BJ (cell line): ENCODE data around the gene MRPS18A. TPM values are rescaled to one million over a fixed set of nuclear protein-coding genes. Genes with fewer than 3 reads are reported as not detected.
"Not testable (repeated sequence)": the region's sequence is repeated elsewhere in the genome, so short reads cannot be mapped to it uniquely, and the experiment has no call there.

Source experiments
- CTCF ChIA-PET: fragments of 350-600 bp; formaldehyde crosslinking; extraction: SDS; loops from one replicate; lab custom pipeline; 2021; ENCODE audit warnings: antibody characterized with exemption, inconsistent platforms; lab: Yijun Ruan, JAX
- POLR2A ChIA-PET: fragments of 300-600 bp; sonication (Branson Sonifier 250); formaldehyde crosslinking; extraction: SDS; loops from one replicate; lab custom pipeline; 2021; ENCODE audit warnings: antibody characterized with exemption; lab: Charles Lee
- DNase-seq: peaks from one replicate; pipeline ENCODE4 v3.0.0-alpha.2; 2011; ENCODE audit warnings: low read depth
- H3K27me3 ChIP-seq: 2 replicates; pipeline ENCODE4 v1.6.0; 2011; ENCODE audit warnings: low read length; ENCODE audit not compliant: control insufficient read depth, insufficient read depth
- H3K36me3 ChIP-seq: 2 replicates; pipeline ENCODE4 v1.5.1; 2011; ENCODE audit warnings: low read length; ENCODE audit not compliant: control insufficient read depth, insufficient read depth
- H3K4me3 ChIP-seq: 2 replicates; pipeline ENCODE4 v1.5.1; 2011; ENCODE audit warnings: low read depth, mild to moderate bottlenecking, control low read depth, low read length
- polyA plus RNA-seq: library from polyadenylated mRNA; depleted of rRNA; stranded (reverse); fragments of >200 nt; gene quantifications from 2 replicates; pipeline ENCODE4 v1.2.3, GENCODE V29; 2011
- TF ChIP-seq, protein P1 (sequence below): IDR thresholded peaks from 2 replicates; pipeline ENCODE4 v1.5.1; 2011; ENCODE audit warnings: low read depth, mild to moderate bottlenecking, control low read depth, inconsistent platforms, low read length, moderate library complexity; ENCODE audit not compliant: insufficient read depth

The MRPS18A gene
- polyA plus RNA-seq, 1 experiment = 75.0 TPM

DNA sequence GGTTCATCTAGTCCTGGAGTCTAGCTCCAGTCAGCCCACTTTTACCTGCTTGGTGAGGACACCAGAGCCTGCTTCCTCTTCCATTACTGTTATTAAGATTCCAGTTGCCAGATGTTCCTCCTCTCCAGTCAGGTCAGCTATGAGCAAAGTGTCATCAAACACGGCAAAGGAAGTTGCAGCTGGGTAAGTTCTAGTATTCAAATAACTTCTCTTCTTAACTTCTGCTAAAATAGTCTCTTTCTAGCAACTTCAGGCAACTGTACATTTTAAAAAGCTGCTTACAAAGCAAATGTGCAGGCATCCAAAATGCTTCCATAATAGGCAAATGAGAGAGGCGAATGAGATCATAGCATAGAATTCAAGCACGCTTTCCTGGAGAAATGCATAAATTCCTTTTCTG is 18.4 kb upstream of the MRPS18A start:
- CTCF ChIA-PET = interaction anchor here (1.0 kb wide), 2 partner anchors 60 to 63 kb away, joined by 3 read pairs; no protein-coding TSS in a partner anchor
- Histone ChIP-seq H3K4me3 (no peak overlapping the region), H3K27me3 (peaks cover 1% of the 10 kb centered on the region; the same call in 1 of the 2 replicates), H3K36me3 (no peaks in the 10 kb centered on the region)
- no peak for DNase-seq
- POLR2A ChIA-PET = interaction anchor here (0.7 kb wide), 1 partner anchor 61 kb away, joined by 3 read pairs; no protein-coding TSS in a partner anchor
- TF ChIP-seq, protein P1, sequence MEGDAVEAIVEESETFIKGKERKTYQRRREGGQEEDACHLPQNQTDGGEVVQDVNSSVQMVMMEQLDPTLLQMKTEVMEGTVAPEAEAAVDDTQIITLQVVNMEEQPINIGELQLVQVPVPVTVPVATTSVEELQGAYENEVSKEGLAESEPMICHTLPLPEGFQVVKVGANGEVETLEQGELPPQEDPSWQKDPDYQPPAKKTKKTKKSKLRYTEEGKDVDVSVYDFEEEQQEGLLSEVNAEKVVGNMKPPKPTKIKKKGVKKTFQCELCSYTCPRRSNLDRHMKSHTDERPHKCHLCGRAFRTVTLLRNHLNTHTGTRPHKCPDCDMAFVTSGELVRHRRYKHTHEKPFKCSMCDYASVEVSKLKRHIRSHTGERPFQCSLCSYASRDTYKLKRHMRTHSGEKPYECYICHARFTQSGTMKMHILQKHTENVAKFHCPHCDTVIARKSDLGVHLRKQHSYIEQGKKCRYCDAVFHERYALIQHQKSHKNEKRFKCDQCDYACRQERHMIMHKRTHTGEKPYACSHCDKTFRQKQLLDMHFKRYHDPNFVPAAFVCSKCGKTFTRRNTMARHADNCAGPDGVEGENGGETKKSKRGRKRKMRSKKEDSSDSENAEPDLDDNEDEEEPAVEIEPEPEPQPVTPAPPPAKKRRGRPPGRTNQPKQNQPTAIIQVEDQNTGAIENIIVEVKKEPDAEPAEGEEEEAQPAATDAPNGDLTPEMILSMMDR = no peak

DNA sequence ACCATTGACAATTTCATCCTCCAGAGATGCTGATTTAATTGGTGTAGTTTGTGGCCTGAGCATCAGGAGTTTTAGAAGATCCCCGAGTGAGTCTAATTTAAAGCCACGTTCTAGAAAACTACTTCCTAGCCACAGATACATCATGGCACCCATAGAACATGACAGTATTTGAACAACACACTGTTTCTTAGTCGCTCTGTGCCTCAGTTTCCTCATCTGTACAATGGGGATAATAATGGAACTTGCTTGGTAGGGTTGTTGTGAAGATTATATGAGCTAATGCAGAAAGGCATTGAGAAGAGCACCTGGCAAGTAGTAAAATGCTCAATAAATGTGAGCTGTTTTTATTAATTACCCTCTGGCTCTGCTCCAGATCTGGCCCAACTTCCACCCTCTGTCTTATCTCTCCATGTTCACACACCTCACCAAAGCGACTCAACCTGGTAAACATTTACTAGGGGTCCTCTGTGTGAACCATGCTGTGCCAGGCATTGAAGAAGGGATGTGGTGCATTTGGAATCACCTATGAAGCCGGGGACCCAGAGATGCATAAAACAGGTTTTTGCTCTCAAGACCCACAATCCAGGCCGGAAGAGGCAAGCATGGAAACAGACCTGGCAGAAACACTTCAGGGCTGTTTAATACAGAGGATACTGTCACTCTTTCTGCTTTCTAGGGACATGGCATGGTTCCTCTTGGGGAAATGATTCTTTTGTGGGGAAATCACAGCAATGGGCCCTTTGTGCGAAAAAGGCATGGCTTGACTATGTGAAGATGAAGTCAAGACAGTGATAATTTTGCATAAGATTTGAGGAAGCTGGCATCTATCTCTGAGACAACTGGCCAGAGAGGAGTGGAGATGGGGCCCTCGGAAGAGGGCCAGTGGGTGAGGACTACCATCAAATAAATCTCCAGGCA is 16.2 kb upstream of the MRPS18A start:
- POLR2A ChIA-PET = no interaction called here
- CTCF ChIA-PET = interaction anchor here (0.8 to 1.7 kb wide), 4 partner anchors 8 to 66 kb away, joined by 3 to 6 read pairs (median 4); partner anchors contain the start of gene VEGFA
- DNase-seq = no peak

DNA sequence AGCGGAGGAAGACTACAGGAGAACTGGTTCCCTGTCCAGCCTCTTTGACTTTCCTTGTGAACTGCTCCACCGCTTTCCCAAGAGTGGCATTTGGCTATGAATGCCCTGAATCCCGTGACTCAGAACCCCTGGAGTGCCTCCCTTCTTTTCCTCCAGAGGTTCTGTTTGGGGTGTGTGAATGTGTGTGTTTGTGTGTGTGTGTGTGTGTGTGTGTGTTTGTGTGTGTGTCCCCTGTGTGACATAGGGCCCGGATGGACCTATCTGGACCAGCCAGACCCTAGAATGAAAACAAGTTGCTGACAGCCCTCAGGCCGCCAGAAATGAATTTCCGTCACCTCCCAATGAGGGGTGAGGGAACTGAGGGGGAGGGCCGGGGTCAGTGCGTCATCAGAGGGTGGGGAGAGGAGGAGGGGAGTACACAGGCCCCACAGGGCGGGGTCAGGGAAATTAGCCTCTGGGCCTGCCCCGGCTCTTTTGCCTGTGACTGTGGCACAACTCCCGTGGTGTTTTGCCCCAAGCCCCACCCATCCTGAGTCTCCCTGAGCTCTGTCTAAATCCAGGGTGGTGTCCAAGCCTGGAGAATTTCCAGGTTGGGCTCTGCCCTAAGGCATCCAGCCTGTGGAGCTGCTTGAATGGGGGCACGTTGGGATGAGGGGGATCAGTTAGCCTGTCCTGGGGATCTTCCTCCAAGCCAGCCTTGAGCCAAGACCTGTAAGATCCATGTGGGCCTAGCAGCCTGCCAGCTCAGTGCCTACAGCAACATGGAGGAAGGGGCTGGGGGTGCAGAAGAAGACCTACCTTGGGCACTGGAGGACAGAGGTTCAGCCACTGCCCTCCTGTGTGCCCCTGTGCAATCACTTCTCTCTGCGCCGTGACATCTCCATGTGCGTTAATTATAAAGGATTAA is 15.2 kb upstream of the MRPS18A start:
- TF ChIP-seq, protein P1 = no peak
- DNase-seq = peak; percentile 57
- CTCF ChIA-PET = interaction anchor here (0.7 to 1.7 kb wide), 5 partner anchors 9 to 70 kb away, joined by 3 to 6 read pairs (median 4); partner anchors contain the start of gene VEGFA
- no peak overlapping the region for H3K4me3 ChIP-seq
- POLR2A ChIA-PET = no interaction called here
- no peaks in the 10 kb centered on the region for H3K36me3 ChIP-seq
- H3K27me3 ChIP-seq = peaks cover 1% of the 10 kb centered on the region; the same call in 1 of the 2 replicates

More for the DNA sequence above, 16.2 kb upstream of the MRPS18A start:
- TF ChIP-seq, protein P1 = no peak
- H3K4me3 ChIP-seq = no peak overlapping the region
- H3K36me3 ChIP-seq = no peaks in the 10 kb centered on the region
- H3K27me3 ChIP-seq = peaks cover 1% of the 10 kb centered on the region; the same call in 1 of the 2 replicates

DNA sequence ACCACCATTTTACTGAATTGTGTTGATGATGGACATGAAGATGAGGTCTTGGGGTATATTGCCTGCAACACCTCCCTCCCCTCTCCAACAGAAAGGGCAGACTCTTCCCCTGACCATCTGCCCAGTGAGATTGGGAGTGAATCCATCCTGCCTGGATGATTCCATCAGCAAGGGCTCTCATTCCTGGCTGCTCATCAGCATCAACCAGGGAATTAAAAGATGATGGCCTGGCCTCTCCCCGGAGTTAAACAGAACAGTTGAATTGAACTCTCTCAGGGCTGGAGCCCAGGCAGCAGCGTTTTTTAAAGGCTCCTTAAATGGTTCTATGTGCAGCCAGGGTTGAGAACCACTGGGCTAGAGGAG is 14.6 kb upstream of the MRPS18A start:
- Histone ChIP-seq H3K36me3 (no peaks in the 10 kb centered on the region), H3K27me3 (no peaks in the 10 kb centered on the region; the same call in 1 of the 2 replicates), H3K4me3 (no peak overlapping the region)
- POLR2A ChIA-PET = no interaction called here
- CTCF ChIA-PET = interaction anchor here (0.6 kb wide), 1 partner anchor 62 kb away, joined by 3 read pairs; no protein-coding TSS in a partner anchor
- DNase-seq = no peak
- TF ChIP-seq, protein P1 = no peak

DNA sequence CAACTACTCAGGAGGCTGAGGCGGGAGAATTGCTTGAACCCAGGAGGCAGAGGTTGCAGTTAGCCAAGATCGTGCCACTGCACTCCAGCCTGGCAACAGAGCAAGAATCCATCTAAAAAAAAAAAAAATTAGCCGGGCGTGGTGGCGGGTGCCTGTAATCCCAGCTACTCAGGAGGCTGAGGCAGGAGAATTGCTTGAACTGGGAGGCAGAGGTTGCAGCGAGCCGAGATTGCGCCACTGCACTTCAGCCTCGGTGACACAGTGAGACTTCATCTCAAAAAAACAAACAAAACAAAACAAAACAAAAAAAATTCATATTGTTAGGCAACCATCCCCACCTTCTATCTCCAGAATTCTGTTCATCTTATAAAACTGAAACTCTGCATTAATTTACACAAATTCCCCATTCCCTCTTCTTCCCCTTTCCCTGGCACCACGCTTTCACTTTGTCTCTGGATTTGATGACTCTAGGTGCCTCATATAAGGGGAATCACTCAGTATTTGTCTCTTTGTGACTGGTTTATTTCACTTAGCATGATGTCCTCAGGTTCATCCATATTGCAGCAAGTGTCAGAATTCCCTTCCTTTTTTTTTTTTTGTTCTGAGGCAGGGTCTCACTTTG is 13.5 kb upstream of the MRPS18A start:
- POLR2A ChIA-PET, H3K27me3 ChIP-seq, DNase-seq, H3K36me3 ChIP-seq, H3K4me3 ChIP-seq: not testable (repeated sequence)
- CTCF ChIA-PET = interaction anchor here (2.1 kb wide), 1 partner anchor 34 kb away, joined by 6 read pairs; no protein-coding TSS in a partner anchor
